ENCODE measurements around the gene KCNJ14.
"Not testable (repeated sequence)": the region's sequence is repeated elsewhere in the genome, so short reads cannot be mapped to it uniquely, and the experiment has no call there.

Gene KCNJ14

DNA sequence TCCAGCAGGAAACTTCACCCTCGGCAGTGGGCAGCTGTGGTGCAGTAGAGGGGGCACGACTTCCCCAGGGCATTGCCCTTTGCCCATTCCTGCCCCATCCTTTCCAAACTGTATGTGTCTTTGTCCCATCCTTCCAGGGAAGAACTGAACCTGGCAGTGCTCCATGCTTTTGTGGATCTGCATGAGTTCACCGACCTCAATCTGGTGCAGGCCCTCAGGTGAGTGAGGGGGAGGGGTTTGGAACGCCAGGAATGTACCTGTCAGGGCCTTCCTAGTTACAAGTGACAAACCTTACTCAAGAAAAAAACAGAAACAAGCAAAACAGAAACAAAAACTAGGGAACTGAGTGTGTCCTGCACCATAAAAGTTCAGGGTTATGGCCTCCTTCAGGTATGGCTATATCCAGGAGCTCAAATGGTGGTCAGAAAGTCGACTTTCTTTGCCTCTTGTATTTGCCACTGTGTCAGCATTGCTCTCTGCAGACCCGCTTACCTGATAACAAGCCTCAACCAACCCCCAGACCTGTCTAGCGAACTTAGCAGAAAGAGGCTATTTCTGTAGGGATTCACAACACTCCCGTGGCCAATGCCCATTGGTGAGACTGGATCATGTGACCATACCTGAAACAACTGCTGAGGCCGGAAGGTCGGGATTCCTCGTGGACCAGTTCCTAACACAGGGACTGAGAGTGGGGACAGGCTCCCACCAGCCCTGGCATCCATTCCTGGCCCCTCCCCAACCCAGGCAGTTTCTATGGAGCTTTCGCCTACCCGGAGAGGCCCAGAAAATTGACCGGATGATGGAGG lies 18.0 kb downstream of the KCNJ14 start:
- DNase-seq: no peak

DNA sequence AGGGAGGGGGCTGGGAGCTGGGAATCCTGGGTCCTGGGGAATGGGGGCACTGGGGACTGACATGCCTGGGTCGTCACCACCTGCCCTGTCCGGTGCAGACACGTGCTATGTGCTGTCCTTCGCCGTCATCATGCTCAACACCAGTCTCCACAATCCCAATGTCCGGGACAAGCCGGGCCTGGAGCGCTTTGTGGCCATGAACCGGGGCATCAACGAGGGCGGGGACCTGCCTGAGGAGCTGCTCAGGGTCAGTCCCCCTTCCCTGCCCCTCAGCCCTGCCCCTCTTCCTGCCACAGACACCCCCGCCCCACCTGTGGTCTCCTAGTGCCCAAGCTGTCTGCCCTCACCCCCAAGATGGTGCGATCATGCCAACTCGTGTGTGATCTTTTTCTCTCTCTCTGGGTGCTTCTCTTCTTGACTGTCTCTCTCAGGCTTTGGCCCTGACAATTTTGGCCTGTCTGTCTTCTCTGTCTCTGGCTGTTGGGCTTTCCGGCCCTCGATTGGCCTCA lies 18.8 kb downstream of the KCNJ14 start:
- DNase-seq: no peak

DNA sequence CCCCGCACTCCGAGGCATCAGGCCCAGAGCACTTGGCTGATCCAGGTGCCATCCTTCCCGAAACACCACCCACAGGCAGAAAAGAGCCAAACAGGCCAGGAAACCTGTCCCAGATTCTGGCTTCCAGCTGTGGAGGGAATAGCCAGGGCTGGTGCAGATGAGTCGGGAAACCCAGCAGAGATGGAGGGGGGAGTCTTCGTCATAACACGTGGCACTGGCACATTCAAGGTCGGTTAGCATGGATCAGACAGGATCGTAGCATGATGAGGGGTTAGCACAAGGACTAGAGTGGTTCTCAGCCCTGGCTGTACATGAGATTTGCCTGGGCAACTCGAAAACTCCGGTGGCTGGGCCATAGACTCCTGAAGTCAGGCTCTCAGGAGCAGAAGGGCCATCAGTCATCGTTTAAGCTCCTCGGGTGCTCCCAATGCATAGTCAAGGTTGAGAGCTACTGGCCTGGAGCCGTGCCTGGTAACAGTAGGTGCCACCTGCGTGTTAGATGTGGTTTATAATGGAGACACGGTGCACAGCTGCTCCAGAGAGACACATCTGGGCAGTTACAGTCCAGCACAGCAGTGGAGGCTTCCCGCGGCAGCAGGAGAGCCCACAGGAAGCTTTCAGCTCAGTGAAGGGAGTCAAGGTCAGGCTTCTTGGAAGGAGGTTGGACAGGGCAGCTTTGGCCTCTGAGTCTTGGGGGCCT lies 20.1 kb downstream of the KCNJ14 start:
- no peak for DNase-seq

DNA sequence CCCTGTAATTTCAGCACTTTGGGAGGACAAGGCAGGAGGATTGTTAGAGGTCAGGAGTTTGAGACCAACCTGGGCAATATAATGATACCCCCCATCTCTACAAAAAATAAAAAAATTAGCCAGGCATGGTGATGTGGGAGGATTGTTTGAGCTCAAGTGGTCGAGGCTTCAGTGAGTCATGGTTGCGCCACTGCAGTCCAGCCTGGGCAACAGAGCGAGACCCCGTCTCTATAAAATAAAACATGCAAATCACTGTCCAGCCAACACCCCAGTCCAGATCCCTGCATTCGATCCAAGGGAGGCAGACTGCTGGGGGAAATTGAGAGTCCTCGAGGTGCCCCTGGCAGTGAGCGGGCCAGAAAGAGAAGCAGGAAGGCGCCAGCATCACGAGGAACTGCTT lies 20.8 kb downstream of the KCNJ14 start:
- no peak for DNase-seq

DNA sequence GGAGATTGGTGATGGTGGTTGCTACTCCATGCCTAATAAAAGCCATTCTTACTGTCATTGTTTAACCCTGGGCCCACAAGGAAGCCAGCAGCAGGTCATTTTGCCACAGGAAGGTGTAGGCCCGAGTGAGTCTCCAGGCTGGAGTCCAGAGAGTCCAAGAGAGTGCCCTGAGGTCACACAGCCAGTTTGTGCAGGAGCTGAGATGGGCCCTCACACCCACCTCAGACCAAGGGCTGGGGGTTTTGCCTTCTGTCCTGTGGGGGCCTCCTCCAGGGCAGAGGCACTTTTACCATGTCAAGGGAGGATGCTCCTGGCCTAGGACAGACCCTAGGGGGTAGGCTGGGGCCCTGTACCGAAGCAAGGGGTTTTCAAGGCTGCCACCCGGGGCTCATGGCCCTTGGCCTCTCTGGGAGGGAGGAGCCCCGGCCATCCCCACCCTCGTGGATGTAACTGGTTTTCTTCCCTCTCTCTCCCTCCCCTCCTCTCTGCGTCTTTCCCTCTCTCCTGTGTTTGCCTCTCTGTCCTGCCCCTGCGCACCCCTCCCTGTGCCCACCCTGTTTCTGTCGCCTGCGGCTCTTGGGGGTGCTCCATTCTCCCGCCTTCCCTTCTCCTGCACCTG lies 21.8 kb downstream of the KCNJ14 start:
- DNase-seq: no peak

DNA sequence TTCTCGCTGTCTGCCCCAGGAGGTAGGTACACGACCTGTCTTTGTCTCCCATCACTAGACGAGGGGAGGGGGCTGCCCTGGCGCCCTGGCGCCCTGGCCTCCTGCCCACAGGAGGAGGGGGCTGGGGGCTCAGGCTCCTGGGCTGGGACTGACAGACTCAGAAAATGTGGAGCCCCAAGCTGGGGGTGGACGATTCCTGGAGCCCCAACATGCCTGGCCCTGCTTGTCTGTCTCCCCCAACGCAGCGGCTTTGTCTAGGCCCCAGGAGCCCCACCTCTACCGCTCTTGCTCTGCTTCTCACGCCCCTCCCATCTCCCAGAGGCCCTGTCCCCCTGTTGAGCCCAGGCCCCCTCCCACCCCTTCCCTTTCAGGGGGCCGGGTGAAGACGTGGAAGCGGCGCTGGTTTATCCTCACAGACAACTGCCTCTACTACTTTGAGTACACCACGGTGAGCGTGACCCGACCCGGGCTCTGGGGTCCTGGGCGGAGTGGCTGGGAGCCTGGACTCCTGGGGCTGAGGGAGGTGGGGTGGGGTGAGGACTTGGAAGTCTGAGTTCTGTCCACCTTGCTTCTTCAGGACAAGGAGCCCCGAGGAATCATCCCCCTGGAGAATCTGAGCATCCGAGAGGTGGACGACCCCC lies 22.4 kb downstream of the KCNJ14 start:
- no peak for DNase-seq

DNA sequence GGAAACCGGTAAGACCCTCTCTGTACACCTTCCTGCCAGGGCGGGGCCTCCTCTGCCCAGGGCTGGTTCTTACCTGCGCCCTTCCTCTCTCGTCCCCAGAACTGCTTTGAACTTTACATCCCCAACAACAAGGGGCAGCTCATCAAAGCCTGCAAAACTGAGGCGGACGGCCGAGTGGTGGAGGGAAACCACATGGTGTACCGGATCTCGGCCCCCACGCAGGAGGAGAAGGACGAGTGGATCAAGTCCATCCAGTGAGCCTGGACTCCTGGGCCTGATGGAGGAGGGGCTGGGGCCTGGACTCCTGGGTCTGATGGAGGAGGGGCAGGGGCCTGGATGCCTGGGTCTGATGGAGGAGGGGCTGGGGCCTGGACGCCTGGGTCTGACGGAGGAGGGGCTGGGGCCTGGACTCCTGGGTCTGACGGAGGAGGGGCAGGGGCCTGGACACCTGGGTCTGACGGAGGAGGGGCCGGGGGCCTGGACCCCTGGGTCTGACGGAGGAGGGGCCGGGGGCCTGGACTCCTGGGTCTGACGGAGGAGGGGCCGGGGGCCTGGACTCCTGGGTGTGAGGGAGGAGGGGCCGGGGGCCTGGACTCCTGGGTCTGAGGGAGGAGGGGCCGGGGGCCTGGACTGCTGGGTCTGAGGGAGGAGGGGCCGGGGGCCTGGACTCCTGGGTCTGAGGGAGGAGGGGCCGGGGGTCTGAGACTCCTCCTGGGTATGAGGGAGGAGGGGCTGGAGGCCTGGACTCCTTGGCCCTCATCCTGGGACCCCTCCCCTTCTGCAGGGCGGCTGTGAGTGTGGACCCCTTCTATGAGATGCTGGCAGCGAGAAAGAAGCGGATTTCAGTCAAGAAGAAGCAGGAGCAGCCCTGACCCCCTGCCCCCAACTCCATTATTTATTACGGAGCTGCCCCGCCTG lies 23.2 kb downstream of the KCNJ14 start:
- no peak for DNase-seq

DNA sequence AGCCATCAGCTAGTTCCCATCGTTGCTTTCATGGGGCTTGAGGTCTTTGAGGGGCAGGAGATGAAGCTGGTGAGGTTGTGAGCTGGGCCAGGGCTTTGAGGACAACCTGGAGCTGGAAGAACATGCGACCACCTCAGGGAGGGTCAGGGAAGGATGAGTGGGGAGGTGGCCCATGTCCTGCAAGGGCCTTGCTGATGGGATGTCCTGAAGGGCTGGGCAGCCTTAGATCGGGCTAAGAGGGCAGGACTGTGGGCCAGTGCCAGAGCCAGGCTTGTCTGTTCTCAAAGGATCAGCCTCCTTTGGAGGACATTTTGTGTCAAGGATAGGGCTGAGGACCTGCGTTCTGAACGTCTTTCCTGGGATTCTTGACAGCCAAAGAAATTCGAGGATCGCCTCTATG lies 24.3 kb downstream of the KCNJ14 start:
- no peak for DNase-seq

DNA sequence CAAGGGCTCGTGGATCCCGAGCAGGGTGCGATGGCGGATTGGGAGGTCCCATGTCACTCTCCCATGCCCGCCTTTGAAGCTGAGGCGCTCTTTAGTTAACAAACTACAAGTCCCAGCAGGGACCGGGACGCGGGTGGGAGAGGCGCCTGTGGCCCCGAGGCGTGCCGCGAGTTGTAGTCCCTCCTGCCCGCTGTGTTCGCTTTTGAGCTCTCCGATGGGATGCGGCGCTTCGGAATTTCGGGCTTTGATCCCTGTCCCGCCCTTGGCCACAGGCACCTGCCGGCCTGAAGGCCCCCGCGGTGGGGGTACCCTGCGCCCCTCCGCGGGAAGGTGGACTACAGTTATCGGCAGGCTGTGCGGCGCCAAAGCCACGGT lies 24.8 kb downstream of the KCNJ14 start:
- DNase-seq: no peak

DNA sequence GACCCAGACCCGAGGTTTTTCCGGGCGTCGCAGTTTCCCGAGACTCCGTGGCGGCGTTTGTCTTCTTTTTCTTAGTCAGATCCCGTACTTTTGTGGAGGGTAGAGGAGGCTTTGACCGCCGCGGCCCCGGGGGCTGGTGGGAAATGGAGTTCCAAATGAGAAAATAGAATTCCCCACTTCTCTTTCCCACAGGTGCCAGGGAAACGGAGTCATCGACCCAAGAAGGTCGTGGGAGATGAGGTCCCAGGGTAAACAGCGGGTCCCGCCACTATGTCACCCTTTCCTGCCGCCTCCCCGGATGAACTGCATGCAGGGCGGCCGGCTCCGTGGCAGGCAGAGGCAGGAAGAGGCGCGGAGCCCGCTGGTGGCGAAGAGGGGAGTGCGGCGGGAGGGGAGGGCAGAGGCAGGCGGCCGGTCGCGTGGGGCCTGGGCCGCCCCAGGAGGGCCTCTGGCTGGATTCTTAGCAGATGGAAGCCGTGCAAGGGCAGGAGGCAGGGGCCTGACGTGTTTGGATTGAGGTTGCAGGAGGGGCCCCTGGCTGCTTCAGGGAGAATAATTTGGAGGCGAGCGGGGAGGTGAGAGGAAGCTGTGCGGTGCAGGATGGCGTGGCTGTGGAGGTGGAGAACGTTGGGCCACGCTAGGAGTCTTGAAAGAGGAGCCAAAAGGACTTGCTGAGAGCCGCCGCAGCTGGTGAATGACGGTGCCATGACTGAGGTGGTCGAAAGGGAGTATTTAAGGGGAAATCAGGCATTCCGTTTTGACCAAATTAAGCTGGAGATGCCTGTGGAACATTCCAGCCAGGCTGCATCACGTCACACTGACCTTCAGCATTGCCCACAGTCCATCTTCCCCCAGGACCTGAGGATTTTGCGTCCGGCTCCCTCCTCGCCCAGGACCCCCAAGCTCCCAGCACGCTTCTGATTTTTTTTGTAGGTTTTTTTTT lies 25.5 kb downstream of the KCNJ14 start:
- no peak for DNase-seq

DNA sequence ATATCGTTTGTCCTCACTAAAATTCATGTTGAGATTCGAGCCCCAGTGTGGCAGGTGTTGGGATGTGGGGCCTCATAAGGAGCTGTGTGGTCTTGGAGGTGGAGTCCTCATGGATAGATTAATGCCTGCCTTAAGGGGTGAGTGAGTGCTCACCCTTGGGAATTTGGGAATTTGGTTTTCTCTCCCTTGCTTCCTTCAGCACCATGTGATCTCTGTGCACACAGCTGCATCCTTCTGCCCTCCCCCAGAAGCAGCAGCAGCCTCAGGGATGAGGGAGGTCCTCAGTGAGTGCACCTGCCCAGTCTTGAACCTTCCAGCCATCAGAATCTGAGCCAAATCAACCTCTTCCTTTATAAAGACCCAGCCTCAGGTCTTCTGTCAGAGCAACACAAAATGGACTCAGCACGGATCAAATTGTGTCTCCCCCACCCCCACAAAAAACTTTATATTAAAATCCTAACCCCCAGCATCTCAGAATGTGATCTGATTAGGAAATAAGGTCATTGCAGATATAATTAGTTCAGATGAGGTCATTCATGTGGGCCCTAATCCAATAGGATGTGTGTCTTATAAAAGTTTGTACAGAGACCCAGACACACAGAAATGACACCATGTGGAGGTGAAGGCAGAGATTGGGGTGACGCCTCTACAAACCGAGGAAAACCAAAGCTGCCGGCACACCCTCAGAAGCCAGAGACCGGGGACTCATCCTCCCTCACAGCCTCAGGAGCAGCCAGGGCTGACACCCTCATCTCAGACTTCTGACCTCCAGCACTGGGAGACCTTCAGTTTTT lies 26.7 kb downstream of the KCNJ14 start:
- DNase-seq: no peak

DNA sequence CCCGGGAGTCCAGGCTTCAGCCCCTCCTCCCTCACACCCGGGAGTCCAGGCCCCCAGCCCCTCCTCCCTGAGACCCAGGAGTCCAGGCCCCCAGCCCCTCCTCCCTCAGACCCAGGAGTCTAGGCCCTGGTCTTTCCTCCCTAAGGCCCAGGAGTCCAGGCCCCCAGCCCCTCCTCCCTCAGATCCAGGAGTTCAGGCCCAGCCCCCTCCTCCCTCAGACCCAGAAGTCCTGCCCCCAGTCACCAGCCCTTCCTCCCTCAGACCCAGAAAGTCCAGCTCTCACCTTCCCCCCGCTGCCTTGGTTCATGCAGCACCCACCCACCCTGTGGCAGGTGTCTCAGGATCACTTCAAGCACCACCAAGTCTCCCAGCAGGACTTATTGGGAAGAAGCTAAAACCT lies 27.9 kb downstream of the KCNJ14 start:
- DNase-seq: no peak

DNA sequence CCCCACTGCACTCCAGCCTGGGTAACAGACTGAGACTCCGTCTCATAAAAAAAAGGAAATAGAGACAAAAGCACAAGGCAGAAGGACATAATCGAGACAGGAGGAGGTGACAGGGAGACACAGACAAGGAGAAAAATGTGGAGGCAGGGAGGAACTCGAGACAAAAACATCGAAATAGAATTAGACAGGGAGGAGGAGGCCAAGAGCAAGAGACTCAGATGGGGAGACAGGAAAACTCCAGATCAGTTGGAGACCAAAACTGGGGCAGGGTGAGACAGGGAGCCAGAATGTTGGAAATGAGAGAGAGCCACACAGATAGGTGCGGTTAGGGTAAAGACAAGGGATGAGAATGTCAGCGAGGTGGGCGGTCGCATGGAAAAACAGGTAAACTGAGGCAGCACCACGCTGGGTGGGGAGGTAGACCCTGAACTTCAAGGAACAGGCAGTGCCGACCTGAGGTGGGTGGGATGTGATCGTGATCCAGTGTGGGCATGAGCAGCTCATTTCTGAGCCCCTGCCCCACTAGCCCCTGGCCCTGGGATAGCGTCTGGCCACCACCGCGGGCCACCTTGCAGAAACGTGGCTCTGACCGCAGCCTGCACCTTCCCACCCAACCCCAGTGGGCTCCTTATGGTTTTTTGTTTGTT lies 29.0 kb downstream of the KCNJ14 start:
- DNase-seq: no peak

DNA sequence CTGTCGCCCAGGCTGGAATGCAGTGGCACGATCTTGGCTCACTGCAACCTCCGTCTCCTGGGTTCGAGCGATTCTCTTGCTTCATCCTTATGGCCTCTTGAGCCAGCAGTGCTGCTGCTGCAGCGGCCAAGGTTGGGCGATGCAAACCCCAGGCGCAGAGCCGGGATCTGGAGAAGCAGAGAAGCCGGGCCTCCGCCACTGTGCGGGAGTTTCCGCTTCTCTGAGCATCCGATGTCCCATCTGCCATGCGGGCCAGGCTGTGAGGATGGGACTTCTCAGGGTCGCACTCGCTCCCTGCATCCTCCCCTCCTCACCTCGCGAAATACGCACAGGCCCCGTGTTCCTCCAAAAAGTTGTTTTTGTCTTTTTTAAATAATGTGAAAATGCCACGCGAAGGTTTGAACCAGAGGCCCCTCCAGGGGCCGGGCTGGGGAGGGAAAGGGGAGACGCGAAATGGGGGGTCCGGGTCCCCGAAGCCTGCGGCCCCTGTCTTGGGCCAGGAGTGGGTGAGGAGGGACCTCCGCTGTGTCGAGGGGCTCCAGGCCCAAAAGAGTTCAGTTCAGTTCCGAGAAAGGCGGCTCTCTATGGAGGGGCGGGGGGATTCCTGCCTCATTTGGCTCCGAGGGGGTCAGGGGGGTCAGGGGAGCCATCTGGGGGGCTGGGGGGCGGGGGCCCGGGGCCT lies 29.7 kb downstream of the KCNJ14 start:
- no peak for DNase-seq

DNA sequence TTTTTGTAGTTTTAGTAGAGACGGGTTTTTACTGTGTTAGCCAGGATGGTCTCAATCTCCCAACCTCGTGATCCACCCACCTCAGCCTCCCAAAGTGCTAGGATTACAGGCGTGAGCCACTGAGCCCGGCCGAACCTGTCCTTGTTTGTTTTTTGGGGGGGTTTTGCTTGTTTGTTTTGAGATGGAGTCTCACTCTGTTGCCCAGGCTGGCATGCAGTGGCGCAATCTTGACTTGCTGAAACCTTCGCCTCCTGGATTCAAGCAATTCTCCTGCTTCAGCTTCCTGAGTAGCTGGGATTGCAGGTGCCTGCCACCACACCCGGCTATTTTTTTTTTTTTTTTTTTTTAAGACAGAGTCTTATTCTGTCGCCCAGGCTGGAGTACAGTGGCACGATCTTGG lies 31.3 kb downstream of the KCNJ14 start:
- DNase-seq: not testable (repeated sequence)

DNA sequence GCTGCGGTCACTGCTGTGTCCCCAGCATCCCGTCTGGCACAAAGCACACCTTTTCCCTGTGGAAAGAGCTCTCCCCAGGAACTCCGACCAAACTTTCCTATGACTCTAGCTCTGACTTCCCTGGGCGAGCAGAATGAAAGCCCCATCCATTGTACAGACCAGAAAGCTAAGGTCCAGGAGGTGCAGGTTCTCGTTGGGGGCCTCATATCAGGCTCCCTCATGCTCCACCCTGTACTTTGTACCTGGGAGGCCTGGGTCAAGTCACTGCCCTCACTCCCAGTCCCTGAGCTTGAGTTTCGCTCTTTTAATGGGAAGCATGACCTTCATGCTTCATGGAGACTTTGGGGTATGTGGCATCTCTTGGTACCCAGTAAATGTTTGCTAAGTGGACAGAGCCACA lies 32.2 kb downstream of the KCNJ14 start:
- DNase-seq: no peak

DNA sequence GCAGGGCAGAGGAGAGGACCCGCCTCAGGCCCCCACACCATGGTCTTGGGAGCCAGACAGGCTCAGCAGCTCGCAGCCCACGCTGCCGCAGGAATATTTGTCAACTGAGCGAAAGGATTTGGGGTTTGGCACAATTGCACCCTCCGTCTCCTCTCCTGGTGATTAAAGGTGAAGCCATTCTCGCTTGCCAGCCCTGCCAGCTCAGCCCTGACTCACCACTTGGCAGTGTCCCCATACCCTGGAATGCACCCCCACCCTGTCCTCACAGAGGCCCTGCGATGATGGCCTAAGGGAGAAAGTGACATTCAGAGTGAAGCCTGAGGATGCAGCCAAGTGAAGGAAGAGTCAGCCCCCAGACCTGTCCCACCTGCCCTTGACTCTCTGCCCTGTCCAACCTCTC lies 32.6 kb downstream of the KCNJ14 start:
- peak; percentile 74 for DNase-seq

DNA sequence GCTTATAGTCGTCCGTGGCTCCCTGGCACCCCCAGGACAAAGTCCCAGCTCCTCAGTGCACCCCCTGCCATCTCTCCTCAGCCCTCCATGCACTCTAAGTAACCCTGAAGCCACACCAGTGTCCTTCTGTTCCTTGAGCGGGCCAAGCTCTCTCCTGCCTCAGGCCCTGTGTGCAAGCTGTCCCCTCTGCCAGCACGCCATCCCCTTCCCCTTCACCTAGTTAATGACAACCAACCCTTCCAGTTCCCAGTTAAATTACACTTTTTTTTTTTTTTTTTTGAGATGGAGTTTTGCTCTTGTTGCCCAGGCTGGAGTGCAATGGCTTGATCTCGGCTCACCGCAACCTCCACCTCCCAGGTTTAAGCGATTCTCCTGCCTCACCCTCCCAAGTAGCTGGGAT lies 33.1 kb downstream of the KCNJ14 start:
- not testable (repeated sequence) for DNase-seq

DNA sequence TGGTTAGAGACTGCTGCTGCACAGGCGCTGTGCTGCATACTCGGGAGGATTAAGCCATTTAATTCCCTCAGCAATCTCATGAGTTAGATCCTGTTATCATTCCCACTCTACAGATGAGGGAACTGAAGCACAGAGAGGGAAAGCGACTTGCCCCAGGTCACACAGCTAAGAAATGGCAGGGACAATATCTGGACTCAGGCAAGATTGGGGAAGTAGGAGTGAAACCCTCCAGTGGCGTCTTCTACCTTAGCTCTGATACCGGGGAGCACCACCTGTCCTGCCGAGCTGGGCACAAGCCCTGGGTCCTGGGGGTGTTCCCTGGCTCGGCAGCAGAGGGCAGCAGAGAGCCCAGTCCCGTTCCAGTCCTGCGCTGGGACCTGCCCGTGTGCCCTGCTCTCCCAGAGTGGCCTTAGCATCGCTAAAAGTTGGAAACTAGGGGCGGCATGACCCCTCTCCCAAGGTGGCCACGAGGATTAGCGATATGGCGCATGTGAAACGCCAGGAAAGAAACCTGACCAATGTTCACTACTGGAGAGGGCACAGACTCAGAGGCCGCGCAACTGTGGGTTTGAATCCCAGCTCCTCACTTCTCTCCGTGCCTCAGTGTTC lies 34.3 kb downstream of the KCNJ14 start:
- no peak for DNase-seq

Data from amniotic stem cell (primary cell).